Measurements from ENCODE around the gene MYO6.

The MYO6 gene

GRCh38 chr6:75766387-75766786 is 17.3 kb downstream of the MYO6 start:
- no peak overlapping the region for H3K4me3 ChIP-seq (ENCODE audit: low read length in 2 of 2)
- no peak overlapping the region for H3K9ac ChIP-seq (ENCODE audit: low read length in 2 of 2)
- no peak overlapping the region for H3K27ac ChIP-seq (ENCODE audit: low read length)
- H3K9me3 ChIP-seq (ENCODE audit: control insufficient read depth in 2 of 2, low read length in 2 of 2), result no peaks in the 10 kb centered on the region
- no peaks in the 10 kb centered on the region for H3K36me3 ChIP-seq (ENCODE audit: control insufficient read depth in 2 of 2, insufficient read depth in 2 of 2, low read length in 2 of 2)
- H3K27me3 ChIP-seq (ENCODE audit: control insufficient read depth in 1 of 2, insufficient read depth in 2 of 2, low read length in 2 of 2), result no peaks in the 10 kb centered on the region
- no peaks in the 10 kb centered on the region for H3K4me1 ChIP-seq (ENCODE audit: control insufficient read depth, insufficient read depth, low read length)

DNA sequence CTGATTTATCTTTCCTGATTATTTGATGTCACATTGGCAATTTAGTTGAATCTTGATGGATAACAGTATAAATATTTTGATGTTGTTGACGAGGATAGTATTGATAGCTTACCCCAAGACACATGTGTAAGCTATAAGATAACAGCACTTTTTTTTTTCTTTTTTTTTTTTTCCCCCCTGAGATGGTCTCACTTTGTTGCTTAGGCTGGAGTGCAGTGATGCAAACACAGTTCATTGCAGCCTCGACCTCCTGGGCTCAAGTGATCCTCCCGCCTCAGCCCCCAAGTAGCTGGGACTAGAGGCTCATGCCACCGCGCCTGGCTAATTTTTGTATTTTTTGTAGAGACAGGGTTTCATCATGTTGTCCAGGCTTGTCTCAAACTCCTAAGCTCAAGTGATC is 21.8 kb downstream of the MYO6 start:
- no peaks in the 10 kb centered on the region for H3K36me3 ChIP-seq (ENCODE audit: control insufficient read depth in 2 of 2, insufficient read depth in 2 of 2, low read length in 2 of 2)
- H3K9ac ChIP-seq (ENCODE audit: low read length in 2 of 2), result no peak overlapping the region
- H3K4me3 ChIP-seq (ENCODE audit: low read length in 2 of 2), result no peak overlapping the region
- no peaks in the 10 kb centered on the region for H3K27me3 ChIP-seq (ENCODE audit: control insufficient read depth in 1 of 2, insufficient read depth in 2 of 2, low read length in 2 of 2)
- no peak overlapping the region for H3K27ac ChIP-seq (ENCODE audit: low read length)
- no peaks in the 10 kb centered on the region for H3K9me3 ChIP-seq (ENCODE audit: control insufficient read depth in 2 of 2, low read length in 2 of 2)
- no peaks in the 10 kb centered on the region for H3K4me1 ChIP-seq (ENCODE audit: control insufficient read depth, insufficient read depth, low read length)

- H3K9me3 ChIP-seq (ENCODE audit: control insufficient read depth in 2 of 2, low read length in 2 of 2), result no peaks in the 10 kb centered on the region
- H3K27me3 ChIP-seq (ENCODE audit: control insufficient read depth in 1 of 2, insufficient read depth in 2 of 2, low read length in 2 of 2), result no peaks in the 10 kb centered on the region
- no peaks in the 10 kb centered on the region for H3K36me3 ChIP-seq (ENCODE audit: control insufficient read depth in 2 of 2, insufficient read depth in 2 of 2, low read length in 2 of 2)
- no peak overlapping the region for H3K4me3 ChIP-seq (ENCODE audit: low read length in 2 of 2)
- H3K4me1 ChIP-seq (ENCODE audit: control insufficient read depth, insufficient read depth, low read length), result no peaks in the 10 kb centered on the region
- H3K9ac ChIP-seq (ENCODE audit: low read length in 2 of 2), result no peak overlapping the region
- H3K27ac ChIP-seq (ENCODE audit: low read length), result no peak overlapping the region
Measured at GRCh38 chr6:75775219-75775618, 26.2 kb downstream of the MYO6 start.

DNA sequence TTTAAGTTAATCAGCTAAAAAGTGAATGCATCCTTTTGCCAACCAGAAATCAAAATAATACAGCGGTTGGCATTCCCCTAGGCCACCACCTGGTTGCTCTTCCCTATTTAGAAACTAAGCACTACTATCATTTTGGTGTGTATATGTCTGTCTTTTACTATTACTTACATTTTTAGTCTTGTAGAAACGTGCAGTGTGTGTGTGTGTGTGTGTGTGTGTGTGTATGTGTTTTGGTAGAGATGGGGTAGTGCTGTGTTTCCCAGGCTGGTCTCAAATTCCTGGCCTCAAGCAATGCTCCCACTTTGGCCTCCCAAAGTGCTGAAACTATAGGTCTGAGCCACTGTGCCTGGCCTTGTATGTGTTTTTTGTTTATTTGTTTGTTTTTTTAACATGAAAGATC is 27.4 kb downstream of the MYO6 start:
- Histone ChIP-seq H3K4me1 (ENCODE audit: control insufficient read depth, insufficient read depth, low read length) (no peaks in the 10 kb centered on the region), H3K36me3 (ENCODE audit: control insufficient read depth in 2 of 2, insufficient read depth in 2 of 2, low read length in 2 of 2) (no peaks in the 10 kb centered on the region), H3K27me3 (ENCODE audit: control insufficient read depth in 1 of 2, insufficient read depth in 2 of 2, low read length in 2 of 2) (no peaks in the 10 kb centered on the region), H3K9me3 (ENCODE audit: control insufficient read depth in 2 of 2, low read length in 2 of 2) (no peaks in the 10 kb centered on the region), H3K27ac (ENCODE audit: low read length) (no peak overlapping the region), H3K4me3 (ENCODE audit: low read length in 2 of 2) (no peak overlapping the region), H3K9ac (ENCODE audit: low read length in 2 of 2) (no peak overlapping the region)

GRCh38 chr6:75778757-75779156 is 29.7 kb downstream of the MYO6 start:
- H3K36me3 ChIP-seq (ENCODE audit: control insufficient read depth in 2 of 2, insufficient read depth in 2 of 2, low read length in 2 of 2), result no peaks in the 10 kb centered on the region

DNA sequence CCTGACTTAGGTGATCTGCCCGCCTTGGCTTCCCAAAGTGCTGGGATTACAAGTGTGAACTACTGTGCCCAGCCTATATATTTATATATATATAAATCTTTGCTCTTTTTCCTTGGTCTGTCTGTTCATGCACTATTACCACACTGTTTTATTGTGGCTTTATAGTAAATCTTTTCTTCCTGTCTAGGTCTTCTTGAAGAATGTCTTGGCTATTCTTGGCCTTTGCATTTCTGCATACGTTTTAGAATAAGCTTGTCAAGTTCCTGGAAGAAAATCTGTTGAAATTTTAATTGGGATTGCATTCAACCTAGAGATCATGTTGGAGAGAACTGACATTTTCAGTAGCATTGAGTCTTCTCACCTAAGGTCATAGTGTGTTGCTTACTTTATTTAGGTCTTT is 37.1 kb downstream of the MYO6 start:
- H3K4me1 ChIP-seq (ENCODE audit: control insufficient read depth, insufficient read depth, low read length), result no peaks in the 10 kb centered on the region
- no peak overlapping the region for H3K9ac ChIP-seq (ENCODE audit: low read length in 2 of 2)
- H3K4me3 ChIP-seq (ENCODE audit: low read length in 2 of 2), result no peak overlapping the region
- no peak overlapping the region for H3K27ac ChIP-seq (ENCODE audit: low read length)
- H3K9me3 ChIP-seq (ENCODE audit: control insufficient read depth in 2 of 2, low read length in 2 of 2), result no peaks in the 10 kb centered on the region
- no peaks in the 10 kb centered on the region for H3K36me3 ChIP-seq (ENCODE audit: control insufficient read depth in 2 of 2, insufficient read depth in 2 of 2, low read length in 2 of 2)
- H3K27me3 ChIP-seq (ENCODE audit: control insufficient read depth in 1 of 2, insufficient read depth in 2 of 2, low read length in 2 of 2), result no peaks in the 10 kb centered on the region

More at GRCh38 chr6:75778757-75779156, 29.7 kb downstream of the MYO6 start:
- no peak overlapping the region for H3K4me3 ChIP-seq (ENCODE audit: low read length in 2 of 2)
- no peaks in the 10 kb centered on the region for H3K27me3 ChIP-seq (ENCODE audit: control insufficient read depth in 1 of 2, insufficient read depth in 2 of 2, low read length in 2 of 2)
- H3K4me1 ChIP-seq (ENCODE audit: control insufficient read depth, insufficient read depth, low read length), result no peaks in the 10 kb centered on the region
- H3K9ac ChIP-seq (ENCODE audit: low read length in 2 of 2), result no peak overlapping the region
- H3K27ac ChIP-seq (ENCODE audit: low read length), result no peak overlapping the region
- H3K9me3 ChIP-seq (ENCODE audit: control insufficient read depth in 2 of 2, low read length in 2 of 2), result no peaks in the 10 kb centered on the region

- no peaks in the 10 kb centered on the region for H3K9me3 ChIP-seq (ENCODE audit: control insufficient read depth in 2 of 2, low read length in 2 of 2)
- H3K4me1 ChIP-seq (ENCODE audit: control insufficient read depth, insufficient read depth, low read length), result no peaks in the 10 kb centered on the region
- no peak overlapping the region for H3K27ac ChIP-seq (ENCODE audit: low read length)
- no peaks in the 10 kb centered on the region for H3K27me3 ChIP-seq (ENCODE audit: control insufficient read depth in 1 of 2, insufficient read depth in 2 of 2, low read length in 2 of 2)
- H3K4me3 ChIP-seq (ENCODE audit: low read length in 2 of 2), result no peak overlapping the region
- H3K36me3 ChIP-seq (ENCODE audit: control insufficient read depth in 2 of 2, insufficient read depth in 2 of 2, low read length in 2 of 2), result no peaks in the 10 kb centered on the region
- H3K9ac ChIP-seq (ENCODE audit: low read length in 2 of 2), result no peak overlapping the region
Measured at GRCh38 chr6:75788894-75789293, 39.9 kb downstream of the MYO6 start.

DNA sequence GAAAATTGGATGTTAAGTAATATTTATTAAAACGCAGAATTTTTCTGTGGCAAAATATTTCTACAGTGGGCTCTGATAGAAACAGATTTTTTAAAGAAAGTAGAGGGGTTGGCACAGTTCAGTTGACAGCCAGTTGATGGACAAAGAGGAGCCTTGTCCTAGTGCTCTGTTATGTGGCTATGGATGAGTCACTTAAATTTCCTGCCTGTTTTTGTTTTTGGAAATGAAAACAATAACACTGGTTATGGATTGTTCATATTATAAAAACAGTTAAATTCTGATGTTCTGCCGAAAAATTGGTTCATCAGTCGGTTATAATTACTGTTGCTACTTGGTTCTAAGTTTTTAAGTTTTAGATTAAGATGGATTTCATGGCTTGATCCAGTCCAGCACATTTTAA is 42.8 kb downstream of the MYO6 start:
- no peaks in the 10 kb centered on the region for H3K27me3 ChIP-seq (ENCODE audit: control insufficient read depth in 1 of 2, insufficient read depth in 2 of 2, low read length in 2 of 2)
- no peak overlapping the region for H3K9ac ChIP-seq (ENCODE audit: low read length in 2 of 2)

DNA sequence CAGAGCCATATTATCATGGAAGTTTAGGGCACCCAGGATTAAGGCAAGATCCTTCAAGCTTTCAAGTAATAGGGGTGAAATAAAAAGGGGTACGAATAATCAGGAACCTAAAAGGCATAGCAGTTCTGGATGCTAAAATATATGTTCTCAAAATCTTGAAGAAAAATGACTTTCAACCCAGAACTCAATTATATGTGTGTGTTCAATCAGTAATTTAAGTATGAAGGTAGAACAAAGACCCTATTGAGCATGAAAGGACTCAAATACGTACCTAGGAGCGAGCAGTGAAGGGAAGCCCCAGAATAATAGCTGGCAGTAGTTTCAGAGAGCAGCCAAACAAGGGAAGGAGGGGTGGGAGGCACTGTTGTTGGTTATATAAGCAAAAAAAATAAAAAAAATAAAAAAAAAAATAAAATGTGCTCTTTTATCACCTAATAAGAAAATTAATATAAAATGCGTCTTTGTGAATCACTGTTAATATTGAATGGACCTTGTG is 45.4 kb downstream of the MYO6 start:
- no peak overlapping the region for H3K9ac ChIP-seq (ENCODE audit: low read length in 2 of 2)
- H3K27me3 ChIP-seq (ENCODE audit: control insufficient read depth in 1 of 2, insufficient read depth in 2 of 2, low read length in 2 of 2), result no peaks in the 10 kb centered on the region
- no peaks in the 10 kb centered on the region for H3K36me3 ChIP-seq (ENCODE audit: control insufficient read depth in 2 of 2, insufficient read depth in 2 of 2, low read length in 2 of 2)
- no peaks in the 10 kb centered on the region for H3K4me1 ChIP-seq (ENCODE audit: control insufficient read depth, insufficient read depth, low read length)
- no peak overlapping the region for H3K4me3 ChIP-seq (ENCODE audit: low read length in 2 of 2)
- no peak overlapping the region for H3K27ac ChIP-seq (ENCODE audit: low read length)
- H3K9me3 ChIP-seq (ENCODE audit: control insufficient read depth in 2 of 2, low read length in 2 of 2), result no peaks in the 10 kb centered on the region

More for the DNA sequence above, 42.8 kb downstream of the MYO6 start:
- Histone ChIP-seq H3K9me3 (ENCODE audit: control insufficient read depth in 2 of 2, low read length in 2 of 2) (no peaks in the 10 kb centered on the region), H3K27ac (ENCODE audit: low read length) (no peak overlapping the region), H3K4me3 (ENCODE audit: low read length in 2 of 2) (no peak overlapping the region), H3K4me1 (ENCODE audit: control insufficient read depth, insufficient read depth, low read length) (no peaks in the 10 kb centered on the region), H3K36me3 (ENCODE audit: control insufficient read depth in 2 of 2, insufficient read depth in 2 of 2, low read length in 2 of 2) (no peaks in the 10 kb centered on the region)

- Histone ChIP-seq H3K27ac (ENCODE audit: low read length) (no peak overlapping the region), H3K27me3 (ENCODE audit: control insufficient read depth in 1 of 2, insufficient read depth in 2 of 2, low read length in 2 of 2) (no peaks in the 10 kb centered on the region), H3K9me3 (ENCODE audit: control insufficient read depth in 2 of 2, low read length in 2 of 2) (no peaks in the 10 kb centered on the region), H3K4me3 (ENCODE audit: low read length in 2 of 2) (no peak overlapping the region), H3K4me1 (ENCODE audit: control insufficient read depth, insufficient read depth, low read length) (no peaks in the 10 kb centered on the region), H3K36me3 (ENCODE audit: control insufficient read depth in 2 of 2, insufficient read depth in 2 of 2, low read length in 2 of 2) (no peaks in the 10 kb centered on the region), H3K9ac (ENCODE audit: low read length in 2 of 2) (no peak overlapping the region)
Measured at GRCh38 chr6:75794954-75795739, 46.1 kb downstream of the MYO6 start.

GRCh38 chr6:75796723-75797122 is 47.7 kb downstream of the MYO6 start:
- no peak overlapping the region for H3K27ac ChIP-seq (ENCODE audit: low read length)
- no peaks in the 10 kb centered on the region for H3K27me3 ChIP-seq (ENCODE audit: control insufficient read depth in 1 of 2, insufficient read depth in 2 of 2, low read length in 2 of 2)
- H3K9me3 ChIP-seq (ENCODE audit: control insufficient read depth in 2 of 2, low read length in 2 of 2), result no peaks in the 10 kb centered on the region
- H3K4me1 ChIP-seq (ENCODE audit: control insufficient read depth, insufficient read depth, low read length), result no peaks in the 10 kb centered on the region
- H3K36me3 ChIP-seq (ENCODE audit: control insufficient read depth in 2 of 2, insufficient read depth in 2 of 2, low read length in 2 of 2), result no peaks in the 10 kb centered on the region
- no peak overlapping the region for H3K4me3 ChIP-seq (ENCODE audit: low read length in 2 of 2)
- H3K9ac ChIP-seq (ENCODE audit: low read length in 2 of 2), result no peak overlapping the region

Measured in stomach smooth muscle (tissue), 2 donors.